Fibroblast of lung (primary cell): ENCODE measurements around the gene AFAP1L2. TPM values are rescaled to one million over a fixed set of nuclear protein-coding genes. Genes with fewer than 3 reads are reported as not detected.

ENCODE experiments used
- DNase-seq, 2 donors: peaks; one replicate each; pipeline versions ENCODE4 v3.0.0 to v3.0.0-alpha.2; 2010; ENCODE audit warnings: low read depth in 2 of 2
- H2AFZ ChIP-seq: 2 replicates; pipeline ENCODE4 v1.5.1; 2012; ENCODE audit warnings: low read length, control low read depth, inconsistent platforms
- H3K27ac ChIP-seq: 2 replicates; pipeline ENCODE4 v1.5.1; 2011; ENCODE audit warnings: low read length, control low read depth; ENCODE audit not compliant: insufficient read depth
- H3K27me3 ChIP-seq: 2 replicates; pipeline ENCODE4 v1.5.1; 2011; ENCODE audit warnings: mild to moderate bottlenecking, low read length; ENCODE audit not compliant: control insufficient read depth, insufficient read depth
- H3K36me3 ChIP-seq: 2 replicates; pipeline ENCODE4 v1.5.1; 2011; ENCODE audit warnings: low read length; ENCODE audit not compliant: control insufficient read depth, insufficient read depth
- H3K4me1 ChIP-seq: 2 replicates; pipeline ENCODE4 v1.5.1; 2011; ENCODE audit warnings: low read length; ENCODE audit not compliant: control insufficient read depth, insufficient read depth; ENCODE audit errors: extremely low read depth
- H3K4me2 ChIP-seq: 2 replicates; pipeline ENCODE4 v1.5.1; 2011; ENCODE audit warnings: low read length, control low read depth; ENCODE audit not compliant: insufficient read depth; ENCODE audit errors: extremely low read depth
- H3K4me3 ChIP-seq, 4 experiments: fragments of 200-600 bp in 1 of 4; sonication (generic) in 1 of 4; replicated peaks in 1 of 4; 2 replicates each; pipeline ENCODE4 v1.5.1; 2011 to 2016; ENCODE audit warnings: low read length in 4 of 4, low read depth in 3 of 4, mild to moderate bottlenecking in 3 of 4, control low read depth in 2 of 4, inconsistent platforms in 1 of 4, mixed read lengths in 1 of 4; ENCODE audit not compliant: insufficient read depth in 1 of 4; ENCODE audit errors: control extremely low read depth in 1 of 4
- H3K79me2 ChIP-seq: 2 replicates; pipeline ENCODE4 v1.5.1; 2012; ENCODE audit warnings: mild to moderate bottlenecking, low read length, inconsistent platforms; ENCODE audit not compliant: control insufficient read depth, insufficient read depth
- H3K9ac ChIP-seq: 2 replicates; pipeline ENCODE4 v1.5.1; 2011; ENCODE audit warnings: mild to moderate bottlenecking, low read length, control low read depth; ENCODE audit not compliant: insufficient read depth
- H3K9me3 ChIP-seq: 2 replicates; pipeline ENCODE4 v1.5.1; 2012; ENCODE audit warnings: low read depth, low read length; ENCODE audit not compliant: control insufficient read depth, insufficient read depth
- H4K20me1 ChIP-seq: 2 replicates; pipeline ENCODE4 v1.5.1; 2011; ENCODE audit warnings: low read length; ENCODE audit not compliant: control insufficient read depth, insufficient read depth; ENCODE audit errors: extremely low read depth
- CTCF ChIP-seq, 2 donors: IDR thresholded peaks in 1 of 2; conservative IDR thresholded peaks in 1 of 2; 1 replicate in 1 of 2; 2 replicates in 1 of 2; pipeline ENCODE4 v1.5.1; 2011 to 2012; ENCODE audit warnings: low read length in 2 of 2, control low read depth in 1 of 2, inconsistent platforms in 1 of 2, low read depth in 1 of 2, mild to moderate bottlenecking in 1 of 2
- EZH2 ChIP-seq: IDR thresholded peaks from 2 replicates; pipeline ENCODE4 v1.5.1; 2012; ENCODE audit warnings: low read length, control low read depth, mild to moderate bottlenecking; ENCODE audit errors: missing control alignments
- polyA plus RNA-seq, 2 donors: library from polyadenylated mRNA; depleted of rRNA in 1 of 2; stranded (reverse) in 1 of 2; unstranded in 1 of 2; fragments of >200 nt; gene quantifications; 2 replicates each; pipeline ENCODE4 v1.2.1, GENCODE V29; 2011 to 2012; ENCODE audit warnings: missing spikeins in 1 of 2
- total RNA-seq: library from RNA; depleted of rRNA; stranded (reverse); fragments of >200 nt; gene quantifications from 2 replicates; pipeline ENCODE4 v1.2.1, GENCODE V29; 2014

Gene AFAP1L2
- total and polyA plus RNA-seq, 2 donors (not counting 1 experiment from before 2014, with no cell fraction given) = 0.17 to 9.6 TPM

GRCh38 chr10:114294549-114294948 is 109.8 kb downstream of the AFAP1L2 start:
- no peak overlapping the region for H3K27ac ChIP-seq
- no peaks in the 10 kb centered on the region for H3K4me1 ChIP-seq
- no peak for TF ChIP-seq CTCF (conservative IDR thresholded peaks at IDR 0.05 in 1 of 2, IDR thresholded peaks at IDR 0.05 in 1 of 2; ENCODE audit: low read depth in 1 of 2, low read length in 2 of 2)
- TF ChIP-seq EZH2 = no peak
- H3K9me3 ChIP-seq = no peaks in the 10 kb centered on the region
- no peaks in the 10 kb centered on the region for H3K36me3 ChIP-seq
- H2AFZ ChIP-seq = no peak overlapping the region
- no peak overlapping the region for H3K4me2 ChIP-seq
- H3K27me3 ChIP-seq = no peaks in the 10 kb centered on the region
- no peak overlapping the region for H3K4me3 ChIP-seq
- no peak overlapping the region for H3K9ac ChIP-seq
- no peaks in the 10 kb centered on the region for H4K20me1 ChIP-seq
- H3K79me2 ChIP-seq = no peaks in the 10 kb centered on the region
- no peak for DNase-seq

GRCh38 chr10:114293075-114293474 is 111.2 kb downstream of the AFAP1L2 start:
- H3K4me2 ChIP-seq = no peak overlapping the region
- DNase-seq = no peak
- no peaks in the 10 kb centered on the region for H3K9me3 ChIP-seq
- no peak overlapping the region for H3K27ac ChIP-seq
- no peaks in the 10 kb centered on the region for H3K79me2 ChIP-seq
- no peak overlapping the region for H2AFZ ChIP-seq
- no peak overlapping the region for H3K9ac ChIP-seq
- H4K20me1 ChIP-seq = no peaks in the 10 kb centered on the region
- no peaks in the 10 kb centered on the region for H3K4me1 ChIP-seq
- no peak overlapping the region for H3K4me3 ChIP-seq
- H3K27me3 ChIP-seq = no peaks in the 10 kb centered on the region
- TF ChIP-seq EZH2 (no peak), CTCF (conservative IDR thresholded peaks at IDR 0.05 in 1 of 2, IDR thresholded peaks at IDR 0.05 in 1 of 2; ENCODE audit: low read depth in 1 of 2, low read length in 2 of 2) (no peak)
- no peaks in the 10 kb centered on the region for H3K36me3 ChIP-seq

GRCh38 chr10:114291516-114291915 is 112.8 kb downstream of the AFAP1L2 start:
- no peak overlapping the region for H3K4me2 ChIP-seq
- no peak overlapping the region for H3K9ac ChIP-seq
- no peaks in the 10 kb centered on the region for H4K20me1 ChIP-seq
- no peak overlapping the region for H3K27ac ChIP-seq
- TF ChIP-seq CTCF (conservative IDR thresholded peaks at IDR 0.05 in 1 of 2, IDR thresholded peaks at IDR 0.05 in 1 of 2; ENCODE audit: low read depth in 1 of 2, low read length in 2 of 2) (no peak), EZH2 (no peak)
- no peaks in the 10 kb centered on the region for H3K4me1 ChIP-seq
- no peaks in the 10 kb centered on the region for H3K36me3 ChIP-seq
- no peak overlapping the region for H2AFZ ChIP-seq
- no peaks in the 10 kb centered on the region for H3K27me3 ChIP-seq
- no peaks in the 10 kb centered on the region for H3K9me3 ChIP-seq
- no peaks in the 10 kb centered on the region for H3K79me2 ChIP-seq
- no peak for DNase-seq
- H3K4me3 ChIP-seq = no peak overlapping the region
